ENCODE results near the gene FNDC3B.
"Not testable (repeated sequence)": the region's sequence is repeated elsewhere in the genome, so short reads cannot be mapped to it uniquely, and the experiment has no call there.

FNDC3B gene

DNA sequence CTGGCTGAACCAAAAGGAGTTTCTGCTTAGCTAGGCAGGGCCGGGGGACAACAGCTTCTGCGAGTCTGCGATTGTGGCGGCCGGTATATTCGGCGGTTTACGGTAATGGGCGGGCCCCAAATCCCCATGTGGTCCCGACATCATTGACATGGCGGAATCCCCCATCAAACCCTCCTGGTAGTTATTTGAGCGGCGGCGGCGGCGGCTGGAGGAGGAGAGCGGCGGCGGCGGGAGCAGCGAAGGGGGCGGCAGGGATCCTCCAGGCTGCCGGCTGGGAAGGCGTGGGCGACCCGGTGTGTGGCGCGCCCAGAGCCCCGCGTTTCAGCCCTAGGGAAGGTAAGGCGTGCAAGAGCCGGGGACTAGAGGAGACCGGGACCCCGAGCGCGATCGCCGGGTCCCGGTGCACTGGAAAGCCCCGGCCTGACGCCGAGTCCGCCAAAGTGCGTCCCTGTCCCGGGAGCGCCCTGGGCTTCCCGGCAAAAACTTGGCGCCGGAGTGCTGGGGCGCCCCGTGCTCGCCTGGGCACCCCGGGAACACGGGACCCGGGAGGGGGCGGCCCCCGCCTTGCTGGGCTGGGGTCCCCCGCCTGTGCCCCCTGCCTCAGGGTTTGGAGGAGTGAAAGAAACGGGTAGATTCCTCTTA is at the start of gene FNDC3B:
FNDC3B (plus strand) TSS at position 143 of the 642 bp plus-strand sequence. CDS start 72,902 bp downstream, outside the sequence.
- DNase-seq: peak; percentile 93

DNA sequence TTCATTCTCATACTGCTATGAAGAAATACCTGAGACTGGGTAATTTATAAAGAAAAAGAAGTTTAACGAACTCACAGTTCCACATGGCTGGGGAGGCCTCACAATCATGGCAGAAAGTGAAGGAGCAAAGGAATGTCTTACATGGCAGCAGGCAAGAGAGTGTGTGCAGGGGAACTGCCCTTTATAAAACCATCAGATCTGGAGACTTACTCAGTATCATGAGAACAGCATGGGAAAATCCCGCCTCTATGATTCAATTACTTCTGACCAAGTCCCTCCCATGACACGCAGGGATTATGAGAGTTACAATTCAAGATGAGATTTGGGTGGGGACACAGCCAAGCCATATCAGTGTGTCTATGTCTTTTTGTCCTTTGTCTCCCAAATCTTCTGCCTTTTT is 49.1 kb upstream of the FNDC3B start:
- not testable (repeated sequence) for DNase-seq

DNA sequence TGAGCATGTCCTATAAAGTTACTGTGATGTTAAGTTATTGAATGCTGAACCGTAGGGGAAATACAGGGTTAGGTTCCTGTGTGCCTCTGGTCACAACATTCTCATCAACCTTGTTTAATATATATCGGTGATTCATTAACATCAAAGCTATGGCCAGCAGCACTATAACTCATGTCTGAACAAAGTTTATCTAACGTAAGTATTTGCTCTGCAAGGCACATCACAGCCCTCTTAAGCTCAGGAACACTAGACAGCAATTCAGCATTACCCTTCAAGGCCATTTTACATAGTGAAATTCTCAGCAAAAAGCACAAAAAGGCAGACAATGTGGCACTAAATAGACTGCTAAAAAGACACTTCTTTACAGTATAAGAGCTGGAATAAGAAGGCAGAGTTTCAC is 48.2 kb upstream of the FNDC3B start:
- no peak for DNase-seq

DNA sequence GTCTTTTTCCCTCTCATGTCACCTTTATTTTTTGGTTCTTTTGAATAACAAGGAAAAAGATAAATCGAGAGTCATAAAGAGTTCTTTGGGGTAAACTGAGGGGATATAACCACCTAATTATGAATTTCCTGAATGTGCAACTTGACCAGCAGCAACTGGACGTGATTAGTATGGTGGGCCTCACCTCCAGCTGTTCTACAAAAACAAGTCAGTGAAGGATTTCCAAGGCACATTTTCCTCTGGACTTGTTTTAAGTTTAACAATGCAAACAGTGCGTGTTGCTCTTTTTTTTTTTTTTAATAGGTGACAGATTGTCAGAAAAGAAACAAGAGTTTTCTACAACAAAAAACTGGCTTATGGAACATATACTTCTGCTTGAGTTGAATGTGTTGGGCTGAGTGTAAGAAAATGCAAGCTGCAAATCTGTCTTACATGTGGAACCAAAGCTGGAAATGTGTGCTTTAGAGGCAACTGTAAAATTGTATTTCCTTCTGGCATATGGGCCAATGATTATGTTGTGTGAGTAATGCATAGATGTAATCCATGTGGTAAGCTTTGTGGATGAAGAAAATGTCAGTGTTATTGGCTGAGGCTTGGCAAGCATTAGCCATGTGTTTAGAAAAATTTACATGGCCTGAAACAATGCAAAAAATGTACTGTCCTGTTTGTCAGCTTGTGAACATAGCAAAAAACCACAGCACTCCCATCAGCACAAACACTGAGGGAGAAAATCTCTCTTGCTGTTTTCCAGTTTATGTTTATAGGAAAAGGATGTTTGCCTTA is 44.5 kb upstream of the FNDC3B start:
- peak; percentile 19 for DNase-seq

DNA sequence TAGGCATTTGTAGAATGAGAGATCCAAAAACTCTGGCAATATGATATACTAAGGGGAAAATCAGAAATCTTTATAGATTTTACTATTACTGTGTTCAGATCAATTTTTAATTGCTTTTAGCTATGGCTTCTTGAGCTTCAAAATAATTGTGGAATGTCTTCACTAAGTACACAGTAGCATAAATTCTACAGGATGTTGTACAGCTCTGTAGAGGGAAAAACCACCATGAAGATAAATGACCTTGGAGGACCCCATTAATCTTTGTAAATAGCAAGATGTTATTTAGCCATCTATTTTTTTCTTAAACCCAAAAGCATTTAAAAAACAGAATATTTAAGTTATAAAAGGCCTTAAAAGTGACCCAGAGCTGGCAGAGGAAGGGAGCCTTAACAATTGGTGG is 43.9 kb upstream of the FNDC3B start:
- no peak for DNase-seq

DNA sequence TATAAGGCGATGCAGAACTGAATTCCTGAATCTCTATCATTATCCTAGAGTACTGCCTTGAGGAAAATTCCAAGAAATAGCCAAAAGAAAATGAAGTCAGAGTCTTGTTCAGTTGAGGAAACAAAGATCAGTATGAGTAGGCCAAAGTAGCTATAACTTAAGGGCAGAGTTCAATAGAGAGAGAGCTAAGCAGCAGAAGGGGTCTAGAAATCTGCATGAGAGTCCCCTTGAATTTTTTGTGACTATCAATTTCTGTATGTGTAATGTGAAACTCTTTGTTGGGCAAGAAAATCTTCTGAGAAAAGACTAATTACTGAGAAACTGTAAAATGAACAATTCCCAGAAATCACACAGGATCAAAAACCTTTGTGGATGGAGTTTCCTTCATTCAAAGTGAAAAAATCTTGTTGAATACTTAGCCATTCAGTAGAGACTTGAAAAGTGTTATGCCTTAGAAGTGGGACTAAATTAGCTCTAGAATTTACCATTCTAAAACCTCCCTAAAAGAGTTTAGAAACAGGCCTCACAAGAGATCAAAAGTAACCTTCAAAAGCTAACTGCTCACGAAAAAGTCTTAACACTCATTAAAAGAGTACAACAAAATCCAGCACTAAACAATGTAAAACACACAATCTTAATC is 43.1 kb upstream of the FNDC3B start:
- no peak for DNase-seq

DNA sequence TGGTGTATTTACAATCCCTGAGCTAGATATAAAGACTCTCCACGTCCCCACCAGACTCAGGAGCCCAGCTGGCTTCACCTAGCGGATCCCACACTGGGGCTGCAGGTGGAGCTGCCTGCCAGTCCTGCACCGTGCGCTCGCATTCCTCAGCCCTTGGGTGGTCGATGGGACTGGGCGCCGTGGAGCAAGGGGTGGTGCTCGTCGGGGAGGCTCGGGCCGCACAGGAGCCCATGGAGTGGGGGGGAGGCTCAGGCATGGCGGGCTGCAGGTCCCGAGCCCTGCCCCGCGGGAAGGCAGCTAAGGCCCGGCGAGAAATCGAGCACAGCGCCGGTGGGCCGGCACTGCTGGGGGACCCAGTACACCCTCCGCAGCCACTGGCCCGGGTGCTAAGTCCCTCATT is 40.6 kb upstream of the FNDC3B start:
- not testable (repeated sequence) for DNase-seq

DNA sequence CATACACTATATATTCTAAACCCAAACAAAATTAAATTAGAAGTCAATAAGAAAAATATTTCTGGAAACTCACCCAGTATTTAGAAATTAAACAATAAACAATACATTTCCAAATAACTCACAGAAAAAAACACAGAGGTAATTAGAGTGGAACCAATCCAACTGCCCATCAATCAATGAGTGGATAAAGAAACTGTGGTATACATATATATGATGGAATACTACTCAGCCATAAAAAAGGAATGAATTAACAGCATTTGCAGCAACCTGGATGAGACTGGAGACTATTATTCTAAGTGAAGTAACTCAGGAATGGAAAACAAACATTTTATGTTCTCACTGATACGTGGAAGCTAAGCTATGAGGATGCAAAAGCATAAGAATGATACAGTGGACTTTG is 37.8 kb upstream of the FNDC3B start:
- DNase-seq: not testable (repeated sequence)

DNA sequence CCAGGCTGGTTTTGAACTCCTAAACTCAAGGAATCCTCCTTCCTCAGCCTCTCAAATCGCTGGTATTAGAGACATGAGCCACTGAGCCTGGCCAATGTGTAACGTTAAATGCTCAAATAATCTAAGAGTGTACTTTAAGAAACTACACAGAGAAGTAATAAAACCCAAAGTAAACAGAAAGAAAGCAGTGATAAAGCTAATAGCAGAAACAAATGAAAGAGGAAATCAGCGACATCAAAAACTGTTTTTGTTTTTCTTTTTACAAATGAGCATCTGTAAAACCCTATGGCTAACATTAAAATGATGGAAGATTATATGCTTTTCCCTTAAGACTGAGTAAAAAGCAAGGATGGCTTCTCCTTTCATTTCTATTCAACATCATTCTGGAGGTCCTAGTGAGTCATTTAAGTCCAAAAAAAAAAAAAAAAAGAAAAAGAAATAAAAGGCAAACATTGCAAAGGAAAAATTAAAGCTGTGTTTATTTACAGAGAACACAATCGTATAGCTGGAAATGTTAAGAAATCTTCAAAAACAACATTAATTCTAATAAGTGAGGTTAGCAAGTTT is 36.8 kb upstream of the FNDC3B start:
- DNase-seq: no peak

DNA sequence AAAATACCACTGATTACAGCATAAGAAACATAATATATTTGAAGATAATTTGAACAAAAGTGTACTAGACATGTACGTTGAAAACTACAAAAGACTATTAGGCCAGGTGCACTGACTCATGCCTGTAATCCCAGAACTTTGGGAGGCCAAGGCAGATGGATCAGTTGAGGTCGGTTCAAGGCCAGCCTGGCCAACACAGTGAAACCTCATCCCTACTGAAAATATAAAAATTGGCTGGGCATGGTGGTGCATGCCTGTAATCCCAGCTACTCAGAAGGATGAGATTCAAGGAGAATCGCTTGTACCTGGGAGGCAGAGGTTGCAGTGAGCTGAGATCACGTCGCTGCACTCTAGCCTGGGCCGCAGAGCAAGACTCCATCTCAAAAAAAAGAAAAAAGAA is 36.2 kb upstream of the FNDC3B start:
- DNase-seq: no peak

DNA sequence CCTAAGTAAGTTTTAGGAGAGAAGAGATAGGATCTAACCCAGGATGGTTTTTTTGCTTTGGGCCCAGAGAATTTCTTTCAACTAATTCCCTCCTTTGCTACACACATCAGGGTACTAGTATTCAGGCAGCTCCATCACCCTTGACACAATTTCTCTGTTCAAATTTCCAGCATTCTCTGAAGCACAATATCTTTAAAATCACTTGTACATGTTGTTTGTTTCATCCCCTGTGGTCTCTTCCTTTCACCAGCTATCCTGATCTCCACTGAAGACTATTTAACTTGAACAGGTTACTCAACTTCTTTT is 32.4 kb upstream of the FNDC3B start:
- no peak for DNase-seq

DNA sequence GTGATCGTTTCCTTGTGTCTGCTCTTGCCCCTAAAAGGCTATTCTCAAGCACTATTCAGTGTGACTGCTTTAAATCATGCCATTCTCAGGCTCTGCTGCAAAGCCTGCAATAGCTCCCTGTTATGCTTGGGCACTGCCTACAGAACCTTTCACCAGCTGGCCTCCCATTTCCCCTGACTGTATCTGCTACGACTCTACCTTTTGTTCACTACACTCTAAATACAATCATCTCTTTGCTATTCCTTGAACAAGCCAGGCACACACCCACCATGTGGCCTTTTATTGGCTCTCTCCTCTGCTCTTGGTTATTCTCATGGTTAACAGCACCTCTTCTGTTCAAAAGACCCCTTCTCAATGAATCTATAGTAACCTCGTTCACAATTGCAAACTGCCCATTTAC is 29.6 kb upstream of the FNDC3B start:
- DNase-seq: no peak

DNA sequence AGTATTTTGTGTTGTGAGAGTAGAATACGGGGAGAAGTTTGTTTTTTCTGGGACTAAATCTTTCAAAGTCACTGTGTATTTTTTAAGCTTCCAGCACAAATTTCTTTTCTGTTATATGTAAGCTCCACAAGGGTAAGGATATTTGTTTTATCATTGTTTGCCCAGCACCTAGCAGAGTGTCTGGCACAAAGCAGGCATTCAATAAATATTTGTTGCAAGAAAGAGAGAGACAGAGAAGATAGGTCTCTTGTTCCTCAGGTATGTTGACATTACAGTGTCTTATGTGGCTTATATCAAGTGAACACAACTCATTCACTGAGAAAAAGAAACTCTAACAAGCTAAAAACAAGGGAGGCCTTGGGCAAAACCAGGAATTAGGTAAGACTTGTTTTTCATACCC is 26.6 kb upstream of the FNDC3B start:
- DNase-seq: no peak

DNA sequence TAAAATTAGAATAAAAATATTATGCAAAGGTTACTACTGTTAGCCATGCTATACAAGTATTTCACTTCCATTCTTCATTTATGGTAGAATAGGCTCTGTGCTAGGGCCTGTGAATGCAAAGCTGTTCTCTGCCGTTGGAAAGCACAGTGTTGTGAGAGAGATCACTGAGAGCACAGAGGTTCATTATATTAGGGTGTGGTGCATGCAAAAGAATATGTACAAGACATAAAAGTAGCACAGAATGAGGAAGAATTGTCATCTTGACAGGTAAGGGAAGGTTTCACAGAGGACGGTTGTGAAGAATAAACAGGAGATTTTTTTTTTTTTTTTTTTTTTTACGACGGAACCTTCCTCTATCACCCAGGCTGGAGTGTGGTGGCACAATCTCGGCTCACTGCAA is 25.2 kb upstream of the FNDC3B start:
- no peak for DNase-seq

DNA sequence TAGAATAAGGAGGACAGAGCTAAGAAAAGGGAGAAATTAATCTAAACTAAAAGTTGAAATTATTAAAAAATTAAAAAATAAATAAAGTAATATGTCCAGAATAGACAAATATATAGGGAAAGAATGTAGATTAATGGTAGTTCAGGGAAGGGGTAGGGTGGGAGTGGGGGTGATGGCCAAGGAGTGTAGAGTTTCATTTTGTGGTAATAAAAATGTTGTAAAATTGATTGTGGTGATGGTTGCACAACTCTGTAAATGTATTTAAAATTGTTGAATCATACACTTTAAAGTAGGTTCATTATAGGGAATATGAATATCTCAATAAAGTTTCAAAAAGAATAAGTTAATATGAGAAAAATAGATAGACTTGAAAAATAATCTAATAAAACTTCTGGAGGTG is 21.0 kb upstream of the FNDC3B start:
- DNase-seq: no peak

DNA sequence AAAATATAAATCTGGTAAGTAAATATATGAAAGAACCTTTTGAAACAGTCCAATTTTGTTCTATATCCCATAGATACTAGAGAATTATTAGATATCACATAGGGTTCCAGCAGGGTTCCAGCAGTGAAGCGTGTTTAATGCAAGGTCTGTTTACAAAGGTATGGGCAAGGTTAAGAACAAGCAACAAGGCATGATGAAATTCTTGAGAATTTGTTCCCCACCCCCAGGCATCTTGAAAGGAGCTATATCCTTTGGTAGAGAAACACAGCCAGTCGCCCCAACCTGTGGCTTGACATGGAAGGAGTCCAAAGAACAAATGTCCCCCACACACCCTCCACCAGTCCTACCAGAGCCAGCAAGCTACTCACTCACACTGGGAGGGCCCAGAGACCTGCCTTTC is 18.6 kb upstream of the FNDC3B start:
- no peak for DNase-seq

DNA sequence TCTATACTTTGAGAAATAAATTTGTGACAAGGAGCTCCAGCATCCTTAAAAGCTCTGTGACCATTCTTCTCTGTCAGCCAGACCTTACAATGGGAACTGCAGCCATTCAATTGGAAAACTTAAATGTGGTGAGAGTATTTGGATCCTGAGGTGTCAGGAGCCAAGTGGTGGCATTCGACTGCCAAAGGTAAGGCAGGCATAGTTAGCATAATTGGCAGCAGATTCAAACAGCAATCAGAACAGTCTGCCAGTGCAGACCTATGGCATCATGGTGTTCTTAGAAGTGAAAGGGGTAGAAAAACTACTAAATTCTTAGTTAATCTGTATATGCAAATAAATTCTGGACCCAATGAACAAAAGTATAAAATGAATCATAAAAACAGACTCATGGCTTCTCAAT is 18.2 kb upstream of the FNDC3B start:
- no peak for DNase-seq

DNA sequence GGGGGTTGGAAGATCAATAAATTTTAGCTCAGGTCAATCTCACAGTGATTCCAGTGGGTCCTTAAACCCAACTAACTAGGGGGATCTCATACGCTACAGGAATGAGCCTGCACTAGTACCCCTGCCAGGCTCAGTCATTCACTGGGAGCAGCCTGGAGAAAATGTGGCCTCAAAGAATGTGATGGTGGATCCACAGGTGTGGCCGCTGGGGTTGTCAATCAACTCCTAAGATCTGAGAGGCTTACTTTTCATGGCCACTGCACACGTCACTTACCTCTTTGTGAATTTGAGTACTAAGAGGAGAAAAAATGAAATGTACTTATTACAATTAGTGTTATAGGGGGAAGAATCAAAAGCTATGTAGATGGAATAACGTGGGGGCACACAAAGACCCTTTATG is 17.5 kb upstream of the FNDC3B start:
- DNase-seq: no peak

DNA sequence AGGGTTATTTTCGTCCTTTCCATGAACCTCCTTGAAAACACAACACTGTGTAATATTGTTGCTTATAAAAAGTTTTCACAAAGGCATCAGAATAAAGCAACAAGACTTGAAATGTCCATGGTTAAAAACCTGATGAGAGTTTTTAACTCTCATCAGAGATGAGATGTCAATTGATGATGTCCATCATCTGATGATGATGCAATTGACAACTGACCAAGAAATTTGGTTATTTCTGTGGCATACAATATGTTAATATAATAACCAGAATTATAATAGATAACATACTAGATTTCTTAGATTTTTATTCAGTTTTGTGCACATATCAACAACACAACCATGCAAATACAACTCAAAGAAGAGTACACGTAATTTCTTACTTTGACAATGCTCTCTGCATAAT is 15.5 kb upstream of the FNDC3B start:
- DNase-seq: no peak

DNA sequence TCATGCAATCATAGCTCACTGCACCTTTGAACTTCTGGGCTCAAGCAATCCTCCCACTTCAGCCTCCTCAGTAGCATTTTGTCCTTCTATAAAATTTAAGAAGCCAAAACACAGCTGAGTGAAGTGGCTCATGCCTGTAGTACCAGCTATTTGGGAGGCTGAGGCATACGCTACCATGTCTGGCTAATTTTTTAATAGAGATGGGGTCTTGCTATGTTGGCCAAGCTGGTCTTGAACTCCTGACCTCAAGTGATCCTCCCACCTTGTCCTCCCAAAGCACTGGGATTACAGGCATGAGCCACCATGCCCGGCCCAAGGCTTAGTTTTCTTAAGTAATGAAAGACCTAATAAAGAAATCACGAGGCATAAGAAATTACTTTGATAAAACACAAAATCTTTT is 14.7 kb upstream of the FNDC3B start:
- no peak for DNase-seq

DNA sequence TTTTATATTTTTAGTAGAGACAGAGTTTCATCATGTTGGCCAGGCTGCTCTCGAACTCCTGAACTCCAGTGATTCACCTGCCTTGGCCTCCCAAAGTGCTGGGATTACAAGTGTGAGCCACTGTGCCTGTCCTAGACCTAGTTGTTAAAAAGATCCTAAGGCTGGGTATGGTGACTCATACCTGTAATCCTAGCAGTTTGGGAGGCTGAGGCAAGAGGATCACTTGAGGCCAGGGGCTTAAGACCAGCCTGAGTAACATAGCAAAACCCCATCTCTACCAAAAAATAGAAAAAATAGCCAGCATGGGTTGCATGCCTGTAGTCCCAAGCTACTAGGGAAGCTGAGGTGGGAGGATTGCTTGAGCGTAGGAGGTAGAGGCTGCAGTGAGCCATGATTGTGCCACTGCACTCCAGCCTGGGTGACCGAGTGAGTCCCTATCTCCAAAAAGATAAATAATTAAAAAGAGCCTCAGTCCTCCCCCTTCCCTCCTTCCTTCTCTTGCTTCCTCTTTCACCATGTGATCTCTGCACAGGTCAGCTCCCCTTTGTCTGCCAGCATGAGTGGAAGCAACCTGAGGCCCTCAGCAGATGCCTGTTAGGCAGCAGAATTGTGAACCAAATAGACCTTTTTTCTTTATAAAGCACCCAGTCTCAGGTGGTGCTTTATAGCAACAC is 9.8 kb upstream of the FNDC3B start:
- no peak for DNase-seq

DNA sequence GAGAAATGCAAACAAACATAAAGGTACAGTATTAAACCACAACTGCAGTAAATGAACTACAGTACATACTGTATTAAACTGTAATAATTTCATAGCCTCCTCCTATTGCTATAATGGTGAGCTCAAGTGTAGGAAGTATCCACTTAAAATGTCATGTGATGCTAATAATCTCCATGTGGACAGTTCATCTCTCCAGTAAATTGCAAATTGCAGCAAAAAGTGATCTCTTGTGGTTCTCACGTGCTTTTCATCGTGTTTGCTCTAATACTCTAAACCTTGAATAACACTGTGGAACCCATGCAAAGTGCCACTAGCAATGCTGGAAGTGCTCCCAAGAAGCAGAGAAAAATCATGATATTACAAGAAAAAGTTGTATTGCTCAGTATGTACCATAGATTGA is 9.2 kb upstream of the FNDC3B start:
- no peak for DNase-seq

DNA sequence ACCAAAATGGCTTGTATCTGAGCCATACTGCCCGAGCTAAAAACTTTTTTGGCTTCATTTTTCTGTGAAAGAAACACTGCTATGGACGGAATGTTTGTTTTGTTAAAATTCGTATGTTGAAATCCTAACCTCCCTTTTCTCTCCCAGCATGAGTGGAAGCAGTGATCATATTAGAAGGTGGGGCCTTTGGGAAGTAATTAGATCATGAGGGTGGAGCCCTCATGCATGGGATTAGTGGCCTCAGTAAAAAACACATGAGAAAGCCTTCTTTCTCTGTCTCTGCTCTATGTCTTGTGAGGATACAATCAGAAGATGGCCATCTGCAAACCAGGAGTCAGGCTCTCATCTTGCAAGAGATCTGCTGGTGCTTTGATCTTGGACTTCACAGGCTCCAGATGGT is 7.4 kb upstream of the FNDC3B start:
- DNase-seq: no peak

DNA sequence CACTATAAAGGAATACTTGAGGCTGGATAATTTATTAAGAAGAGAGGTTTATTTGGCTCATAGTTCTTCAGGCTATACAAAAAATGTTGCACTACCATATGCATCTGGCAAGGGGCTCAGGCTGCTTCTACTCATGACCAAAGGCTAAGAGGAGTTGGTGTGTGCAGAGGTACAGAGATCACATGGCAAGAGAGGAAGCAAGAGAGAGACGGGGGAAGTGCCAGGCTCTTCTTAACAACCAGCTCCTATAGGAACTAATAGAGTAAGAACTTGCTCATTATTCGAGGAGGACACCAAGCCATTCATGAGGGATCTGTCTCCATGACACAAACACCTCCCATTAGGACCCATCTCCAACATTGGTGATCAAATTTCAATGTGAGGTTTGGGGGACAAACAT is 6.0 kb upstream of the FNDC3B start:
- no peak for DNase-seq
